IPS-18a (cell line): ENCODE measurements around the gene USP22.

Experiments used
- H3K27ac ChIP-seq: one replicate; pipeline ENCODE4 v1.5.1; 2013; ENCODE audit warnings: low read length
- H3K27me3 ChIP-seq: one replicate; pipeline ENCODE4 v1.6.1; 2013; ENCODE audit warnings: mild to moderate bottlenecking, low read length; ENCODE audit not compliant: control insufficient read depth, insufficient read depth
- H3K36me3 ChIP-seq: one replicate; pipeline ENCODE4 v1.6.1; 2013; ENCODE audit warnings: low read depth, low read length; ENCODE audit not compliant: control insufficient read depth
- H3K4me1 ChIP-seq: one replicate; pipeline ENCODE4 v1.6.1; 2013; ENCODE audit warnings: low read depth, low read length; ENCODE audit not compliant: control insufficient read depth
- H3K4me3 ChIP-seq: one replicate; pipeline ENCODE4 v1.5.1; 2013; ENCODE audit warnings: low read length
- H3K9ac ChIP-seq: one replicate; pipeline ENCODE4 v1.6.1; 2013; ENCODE audit warnings: mild to moderate bottlenecking, low read length, moderate library complexity
- H3K9me3 ChIP-seq: one replicate; pipeline ENCODE4 v1.6.1; 2013; ENCODE audit warnings: low read depth, low read length; ENCODE audit not compliant: control insufficient read depth

USP22 gene

GRCh38 chr17:20996724-20997615, 45.8 kb downstream of the USP22 start:
- Histone ChIP-seq H3K4me1 (peaks cover 5% of the 10 kb centered on the region), H3K9ac (no peak overlapping the region), H3K4me3 (no peak overlapping the region), H3K27ac (no peak overlapping the region), H3K9me3 (no peaks in the 10 kb centered on the region), H3K27me3 (no peaks in the 10 kb centered on the region), H3K36me3 (peaks cover 22% of the 10 kb centered on the region)

- H3K27ac ChIP-seq = no peak overlapping the region
- H3K36me3 ChIP-seq = peaks cover 13% of the 10 kb centered on the region
- H3K4me3 ChIP-seq = no peak overlapping the region
- H3K9ac ChIP-seq = no peak overlapping the region
- no peaks in the 10 kb centered on the region for H3K27me3 ChIP-seq
- H3K9me3 ChIP-seq = no peaks in the 10 kb centered on the region
- peaks cover 5% of the 10 kb centered on the region for H3K4me1 ChIP-seq
Measured at GRCh38 chr17:20995873-20996723, 46.7 kb downstream of the USP22 start.

GRCh38 chr17:20995164-20995872, 47.5 kb downstream of the USP22 start:
- Histone ChIP-seq H3K4me3 (no peak overlapping the region), H3K4me1 (peaks cover 5% of the 10 kb centered on the region), H3K27ac (no peak overlapping the region), H3K9me3 (no peaks in the 10 kb centered on the region), H3K36me3 (peaks cover 8% of the 10 kb centered on the region), H3K9ac (no peak overlapping the region), H3K27me3 (no peaks in the 10 kb centered on the region)

- H3K4me1 ChIP-seq = peaks cover 5% of the 10 kb centered on the region
- no peak overlapping the region for H3K4me3 ChIP-seq
- no peaks in the 10 kb centered on the region for H3K27me3 ChIP-seq
- H3K9ac ChIP-seq = no peak overlapping the region
- no peaks in the 10 kb centered on the region for H3K9me3 ChIP-seq
- H3K36me3 ChIP-seq = peaks cover 2% of the 10 kb centered on the region
- no peak overlapping the region for H3K27ac ChIP-seq
Measured at GRCh38 chr17:20994779-20995149, 48.0 kb downstream of the USP22 start.

GRCh38 chr17:20993863-20994778, 48.7 kb downstream of the USP22 start:
- Histone ChIP-seq H3K4me3 (no peak overlapping the region), H3K9ac (no peak overlapping the region), H3K36me3 (no peaks in the 10 kb centered on the region), H3K9me3 (no peaks in the 10 kb centered on the region), H3K27me3 (no peaks in the 10 kb centered on the region), H3K4me1 (peaks cover 5% of the 10 kb centered on the region), H3K27ac (no peak overlapping the region)

- no peaks in the 10 kb centered on the region for H3K9me3 ChIP-seq
- H3K4me1 ChIP-seq = peaks cover 5% of the 10 kb centered on the region
- no peak overlapping the region for H3K4me3 ChIP-seq
- H3K9ac ChIP-seq = peak overlapping the region; percentile 17
- no peaks in the 10 kb centered on the region for H3K27me3 ChIP-seq
- H3K27ac ChIP-seq = peak overlapping the region; percentile 32
- H3K36me3 ChIP-seq = no peaks in the 10 kb centered on the region
Measured at GRCh38 chr17:20992987-20993862, 49.6 kb downstream of the USP22 start.

- Histone ChIP-seq H3K36me3 (no peaks in the 10 kb centered on the region), H3K27me3 (no peaks in the 10 kb centered on the region), H3K4me1 (peaks cover 5% of the 10 kb centered on the region), H3K9ac (no peak overlapping the region), H3K4me3 (no peak overlapping the region), H3K27ac (no peak overlapping the region), H3K9me3 (no peaks in the 10 kb centered on the region)
Measured at GRCh38 chr17:20992416-20992815, 50.4 kb downstream of the USP22 start.

- Histone ChIP-seq H3K27me3 (no peaks in the 10 kb centered on the region), H3K9ac (no peak overlapping the region), H3K36me3 (no peaks in the 10 kb centered on the region), H3K27ac (no peak overlapping the region), H3K4me3 (no peak overlapping the region), H3K4me1 (peaks cover 5% of the 10 kb centered on the region), H3K9me3 (no peaks in the 10 kb centered on the region)
Measured at GRCh38 chr17:20991276-20992037, 51.4 kb downstream of the USP22 start.

GRCh38 chr17:20989991-20990855, 52.6 kb downstream of the USP22 start:
- no peak overlapping the region for H3K27ac ChIP-seq
- H3K4me3 ChIP-seq = no peak overlapping the region
- no peaks in the 10 kb centered on the region for H3K27me3 ChIP-seq
- H3K4me1 ChIP-seq = peaks cover 5% of the 10 kb centered on the region
- no peaks in the 10 kb centered on the region for H3K36me3 ChIP-seq
- H3K9ac ChIP-seq = no peak overlapping the region
- H3K9me3 ChIP-seq = no peaks in the 10 kb centered on the region
